SU-DHL-6 (cell line): ENCODE measurements around the gene C3.

Experiments
- H2AFZ ChIP-seq: fragments of 200-600 bp; sonication (generic); 2 replicates; pipeline ENCODE4 v1.6.1; 2014; ENCODE audit warnings: low read depth, mild to moderate bottlenecking, moderate library complexity, mixed read lengths, antibody characterized with exemption, low read length; ENCODE audit not compliant: severe bottlenecking
- H3F3A ChIP-seq: fragments of 200-600 bp; shearing (Covaris generic); 2 replicates; pipeline ENCODE4 v1.6.0; 2016; ENCODE audit warnings: antibody characterized with exemption, mild to moderate bottlenecking; ENCODE audit not compliant: insufficient read depth
- H3K27ac ChIP-seq: fragments of 200-600 bp; sonication (generic); 2 replicates; pipeline ENCODE4 v1.5.1; 2016; ENCODE audit warnings: low read depth, mild to moderate bottlenecking, low read length, moderate library complexity, mixed read lengths
- H3K27me3 ChIP-seq: fragments of 200-600 bp; sonication (generic), shearing (Covaris generic); 2 replicates; pipeline ENCODE4 v1.6.0; 2014; ENCODE audit warnings: mild to moderate bottlenecking, low read length
- H3K36me3 ChIP-seq: fragments of 200-600 bp; sonication (generic); 2 replicates; pipeline ENCODE4 v1.6.1; 2014; ENCODE audit warnings: mild to moderate bottlenecking, low read length, mixed read lengths
- H3K4me2 ChIP-seq: fragments of 300-600, 200-600 bp; shearing (Covaris generic), sonication (generic); 2 replicates; pipeline ENCODE4 v1.6.0; 2014; ENCODE audit warnings: low read length, low read depth, mild to moderate bottlenecking; ENCODE audit not compliant: poor library complexity, severe bottlenecking
- H3K4me3 ChIP-seq: fragments of 200-600 bp; sonication (generic); 2 replicates; pipeline ENCODE4 v1.5.1; 2014; ENCODE audit warnings: antibody characterized with exemption, low read length, mild to moderate bottlenecking, mixed read lengths; ENCODE audit not compliant: insufficient read depth, poor library complexity, severe bottlenecking
- H3K79me2 ChIP-seq: fragments of 200-600 bp; sonication (generic); 2 replicates; pipeline ENCODE4 v1.6.1; 2014; ENCODE audit warnings: mild to moderate bottlenecking, low read length, moderate library complexity; ENCODE audit not compliant: insufficient read depth
- H3K9ac ChIP-seq: fragments of 200-600 bp; sonication (generic); 2 replicates; pipeline ENCODE4 v1.7.0; 2014; ENCODE audit warnings: mild to moderate bottlenecking, low read length
- H3K9me2 ChIP-seq: fragments of 200-600 bp; sonication (generic); replicated peaks from 2 replicates; pipeline ENCODE4 v1.6.1; 2014; ENCODE audit warnings: low read length; ENCODE audit not compliant: insufficient read depth
- H3K9me3 ChIP-seq: fragments of 200-600 bp; sonication (generic); 2 replicates; pipeline ENCODE4 v1.6.1; 2014; ENCODE audit warnings: low read length, mixed read lengths; ENCODE audit not compliant: insufficient read depth
- H4K20me1 ChIP-seq: fragments of 200-600 bp; sonication (generic); 2 replicates; pipeline ENCODE4 v1.6.1; 2014; ENCODE audit warnings: low read depth, mild to moderate bottlenecking, antibody characterized with exemption, low read length, moderate library complexity, mixed read lengths
- CTCF ChIP-seq: fragments of 200-600 bp; sonication (generic); IDR thresholded peaks from one replicate; pipeline ENCODE4 v1.5.1; 2017; ENCODE audit warnings: antibody characterized with exemption, mild to moderate bottlenecking, low read length, moderate library complexity; ENCODE audit not compliant: insufficient read depth, poor library complexity, severe bottlenecking
- EZH2phosphoT487 ChIP-seq: fragments of 200-600 bp; sonication (generic), shearing (Covaris generic); conservative IDR thresholded peaks from 2 replicates; pipeline ENCODE4 v1.6.1; 2018; ENCODE audit warnings: mild to moderate bottlenecking, antibody characterized with exemption, low read length, moderate library complexity, mixed read lengths

The C3 gene

GRCh38 chr19:6739390-6739882 lies 19.0 kb upstream of the C3 start, which contains the start of gene TRIP10:
TSS of gene TRIP10 (plus strand) at chr19:6739680. CDS start at chr19:6739762, 82 bp downstream.
- peak within 1 kb of the TSS; percentile 79 for H3K4me3 ChIP-seq
- H4K20me1 ChIP-seq = no peaks in the 10 kb centered on the region
- H2AFZ ChIP-seq = peak within 1 kb of the TSS; percentile 55
- peaks cover 5% of the 10 kb centered on the region; the same call in 1 of the 2 replicates for H3K79me2 ChIP-seq
- no peaks in the 10 kb centered on the region for H3K36me3 ChIP-seq
- no peaks in the 10 kb centered on the region for H3K27me3 ChIP-seq
- peaks cover 27% of the 10 kb centered on the region for H3F3A ChIP-seq
- peak within 1 kb of the TSS; percentile 86 for H3K4me2 ChIP-seq
- H3K9me2 ChIP-seq = no peaks in the 10 kb centered on the region
- peak within 1 kb of the TSS; percentile 70 for H3K9ac ChIP-seq
- TF ChIP-seq CTCF (no peak), EZH2phosphoT487 (no peak)
- H3K9me3 ChIP-seq = no peaks in the 10 kb centered on the region
- peak within 1 kb of the TSS; percentile 70 for H3K27ac ChIP-seq

DNA sequence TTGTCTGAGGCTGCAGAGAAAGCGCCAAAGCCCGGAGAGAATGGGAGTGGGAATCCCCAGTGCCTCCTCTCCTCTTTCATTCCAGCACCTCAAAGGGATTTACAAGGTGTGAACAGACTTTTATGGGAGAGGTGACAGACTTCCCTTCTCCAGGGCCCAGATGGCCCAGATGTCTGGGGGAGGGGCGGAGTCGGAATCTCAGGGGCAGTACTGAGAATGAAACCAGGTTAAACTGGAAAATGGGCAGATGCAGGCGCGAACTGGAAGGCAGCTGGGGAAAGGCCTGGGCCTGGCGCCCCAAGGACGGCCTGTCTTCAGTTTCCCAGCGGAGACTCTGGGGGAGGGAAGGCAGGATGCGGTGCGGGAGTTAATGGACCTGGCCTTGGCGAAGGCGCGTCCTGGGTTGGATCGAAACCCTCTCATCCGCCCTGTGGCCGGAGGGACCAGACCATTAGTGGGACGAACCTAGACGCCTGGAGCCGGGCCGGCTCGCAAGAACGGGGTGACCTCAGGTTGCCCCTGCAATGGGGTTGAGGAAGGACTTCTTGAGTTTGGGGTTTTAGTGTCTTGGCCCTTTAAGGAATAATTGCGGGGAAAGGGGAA lies 18.4 kb upstream of the C3 start:
- Histone ChIP-seq H3K9me3 (no peaks in the 10 kb centered on the region), H3K9me2 (no peaks in the 10 kb centered on the region), H3F3A (peaks cover 27% of the 10 kb centered on the region), H3K27ac (peak overlapping the region; percentile 70), H3K36me3 (no peaks in the 10 kb centered on the region), H3K27me3 (no peaks in the 10 kb centered on the region), H3K4me2 (peak overlapping the region; percentile 53), H2AFZ (peak overlapping the region; percentile 42), H3K9ac (no peak overlapping the region), H4K20me1 (no peaks in the 10 kb centered on the region), H3K79me2 (peaks cover 5% of the 10 kb centered on the region; the same call in 1 of the 2 replicates), H3K4me3 (no peak overlapping the region)
- no peak for TF ChIP-seq CTCF
- TF ChIP-seq EZH2phosphoT487 = no peak

GRCh38 chr19:6737873-6738786 lies 17.7 kb upstream of the C3 start:
- Histone ChIP-seq H2AFZ (peak overlapping the region; percentile 67), H3K4me3 (peak overlapping the region; percentile 32), H3K4me2 (peak overlapping the region; percentile 59), H3K36me3 (no peaks in the 10 kb centered on the region), H3K79me2 (peaks cover 5% of the 10 kb centered on the region; the same call in 1 of the 2 replicates), H3K9me3 (no peaks in the 10 kb centered on the region), H3K27me3 (no peaks in the 10 kb centered on the region), H3K9me2 (no peaks in the 10 kb centered on the region), H3K9ac (peak overlapping the region; percentile 32), H4K20me1 (no peaks in the 10 kb centered on the region), H3F3A (peaks cover 27% of the 10 kb centered on the region), H3K27ac (peak overlapping the region; percentile 70)
- no peak for TF ChIP-seq EZH2phosphoT487
- TF ChIP-seq CTCF = peak; percentile 72
